A673 (cell line): ENCODE results near the gene TBX5.

Experiments
- CTCF ChIP-seq: fragments of 300-800, 200-600 bp; sonication (generic); conservative IDR thresholded peaks from 2 replicates; pipeline ENCODE4 v1.5.1; 2017; ENCODE audit warnings: low read depth, mild to moderate bottlenecking, antibody characterized with exemption, low read length, moderate library complexity, mixed read lengths
- EZH2 ChIP-seq: fragments of 200-600 bp; sonication (generic); IDR thresholded peaks from 2 replicates; pipeline ENCODE4 v1.6.1; 2017; ENCODE audit warnings: borderline replicate concordance, low read depth, mild to moderate bottlenecking, mixed read lengths, antibody characterized with exemption, low read length; ENCODE audit not compliant: poor library complexity, severe bottlenecking

- TF ChIP-seq CTCF, result no peak
- no peak for TF ChIP-seq EZH2
Observed at GRCh38 chr12:114450515-114451300, 44.8 kb upstream of the TBX5 start.
